Measurements from ENCODE around the gene SLC6A9. TPM values are rescaled to one million over a fixed set of nuclear protein-coding genes. Genes with fewer than 3 reads are reported as not detected.

SLC6A9 gene
- total and polyA plus RNA-seq, 2 donors from 2014 or later: 2.0 to 12.6 TPM

- TF ChIP-seq, protein P1, sequence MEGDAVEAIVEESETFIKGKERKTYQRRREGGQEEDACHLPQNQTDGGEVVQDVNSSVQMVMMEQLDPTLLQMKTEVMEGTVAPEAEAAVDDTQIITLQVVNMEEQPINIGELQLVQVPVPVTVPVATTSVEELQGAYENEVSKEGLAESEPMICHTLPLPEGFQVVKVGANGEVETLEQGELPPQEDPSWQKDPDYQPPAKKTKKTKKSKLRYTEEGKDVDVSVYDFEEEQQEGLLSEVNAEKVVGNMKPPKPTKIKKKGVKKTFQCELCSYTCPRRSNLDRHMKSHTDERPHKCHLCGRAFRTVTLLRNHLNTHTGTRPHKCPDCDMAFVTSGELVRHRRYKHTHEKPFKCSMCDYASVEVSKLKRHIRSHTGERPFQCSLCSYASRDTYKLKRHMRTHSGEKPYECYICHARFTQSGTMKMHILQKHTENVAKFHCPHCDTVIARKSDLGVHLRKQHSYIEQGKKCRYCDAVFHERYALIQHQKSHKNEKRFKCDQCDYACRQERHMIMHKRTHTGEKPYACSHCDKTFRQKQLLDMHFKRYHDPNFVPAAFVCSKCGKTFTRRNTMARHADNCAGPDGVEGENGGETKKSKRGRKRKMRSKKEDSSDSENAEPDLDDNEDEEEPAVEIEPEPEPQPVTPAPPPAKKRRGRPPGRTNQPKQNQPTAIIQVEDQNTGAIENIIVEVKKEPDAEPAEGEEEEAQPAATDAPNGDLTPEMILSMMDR (IDR thresholded peaks at IDR 0.05; ENCODE audit: borderline replicate concordance, extremely low read depth, insufficient read depth): no peak
- intact Hi-C loops (cut with DNase I): no loop called here
- Histone ChIP-seq H3K4me3 (ENCODE audit: low read length in 3 of 3) (no peak overlapping the region), H3K27ac (ENCODE audit: low read depth in 2 of 2, low read length in 2 of 2) (no peak overlapping the region), H3K9ac (ENCODE audit: low read length in 3 of 3) (no peak overlapping the region), H3K36me3 (ENCODE audit: control insufficient read depth in 2 of 3, insufficient read depth in 3 of 3, low read length in 3 of 3) (peaks cover 4 to 66% (median 40%) of the 10 kb centered on the region in 3 donors), H3K27me3 (ENCODE audit: control insufficient read depth, insufficient read depth, low read length) (no peaks in the 10 kb centered on the region), H3K9me3 (ENCODE audit: control insufficient read depth in 2 of 3, insufficient read depth in 1 of 3, low read length in 3 of 3) (no peaks in the 10 kb centered on the region), H3K4me1 (ENCODE audit: control insufficient read depth in 2 of 3, insufficient read depth in 2 of 3, low read depth in 1 of 3, low read length in 3 of 3) (no peaks in the 10 kb centered on the region)
- FAIRE-seq (no peak), DNase-seq (no peak)
These were observed 68.3 kb downstream of the SLC6A9 start for GRCh38 chr1:43963006-43963405.

DNA sequence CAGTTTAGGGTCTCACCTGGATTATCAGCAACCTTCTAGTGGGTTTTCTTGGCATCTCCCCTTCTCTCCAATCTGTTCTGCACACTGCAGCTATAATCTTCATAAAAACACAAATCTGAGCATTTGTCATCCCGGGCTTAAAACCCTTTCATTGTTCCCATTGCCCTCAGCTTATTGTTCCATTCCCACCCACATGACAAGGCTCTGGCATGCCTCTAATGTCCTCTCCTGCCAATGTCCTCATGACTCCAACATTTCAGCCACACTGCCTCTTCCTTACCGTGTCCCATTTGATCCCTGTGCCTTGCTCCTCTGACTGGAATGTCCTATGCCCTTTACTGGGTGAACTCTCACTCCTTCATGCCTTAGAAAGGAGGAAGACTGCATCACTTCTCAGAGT is 68.9 kb downstream of the SLC6A9 start:
- no peaks in the 10 kb centered on the region for H3K27me3 ChIP-seq (ENCODE audit: control insufficient read depth, insufficient read depth, low read length)
- intact Hi-C loops (cut with DNase I): no loop called here
- DNase-seq (no peak), FAIRE-seq (no peak)
- no peak overlapping the region for H3K9ac ChIP-seq (ENCODE audit: low read length in 3 of 3)
- H3K9me3 ChIP-seq (ENCODE audit: control insufficient read depth in 2 of 3, insufficient read depth in 1 of 3, low read length in 3 of 3): no peaks in the 10 kb centered on the region
- H3K4me1 ChIP-seq (ENCODE audit: control insufficient read depth in 2 of 3, insufficient read depth in 2 of 3, low read depth in 1 of 3, low read length in 3 of 3): no peaks in the 10 kb centered on the region
- no peak overlapping the region for H3K27ac ChIP-seq (ENCODE audit: low read depth in 2 of 2, low read length in 2 of 2)
- TF ChIP-seq, protein P1 (IDR thresholded peaks at IDR 0.05; ENCODE audit: borderline replicate concordance, extremely low read depth, insufficient read depth): no peak
- H3K36me3 ChIP-seq (ENCODE audit: control insufficient read depth in 2 of 3, insufficient read depth in 3 of 3, low read length in 3 of 3): peaks cover 5 to 73% (median 47%) of the 10 kb centered on the region in 3 donors
- H3K4me3 ChIP-seq (ENCODE audit: low read length in 3 of 3): no peak overlapping the region

DNA sequence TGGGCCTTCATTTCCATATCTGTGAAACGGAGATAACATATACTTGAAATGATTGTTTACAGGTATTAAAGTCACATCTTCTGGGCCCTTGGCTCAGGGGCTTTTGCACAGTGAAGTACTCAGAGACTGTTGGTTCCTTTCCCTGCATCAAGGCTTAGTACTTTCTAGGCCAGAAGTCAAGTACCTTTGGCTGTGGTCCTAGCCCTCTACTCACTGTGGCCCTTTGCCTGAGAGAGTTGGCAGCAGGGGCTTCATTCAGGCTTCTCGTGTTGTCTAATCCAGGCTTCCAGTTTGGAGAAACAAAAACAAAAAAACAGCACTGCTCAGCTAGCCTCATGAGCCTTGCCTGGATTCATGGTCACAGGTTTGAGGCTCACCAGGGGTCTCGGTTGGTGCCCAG is 69.6 kb downstream of the SLC6A9 start:
- H3K27me3 ChIP-seq (ENCODE audit: control insufficient read depth, insufficient read depth, low read length): no peaks in the 10 kb centered on the region
- TF ChIP-seq, protein P1 (IDR thresholded peaks at IDR 0.05; ENCODE audit: borderline replicate concordance, extremely low read depth, insufficient read depth): no peak
- DNase-seq (no peak), FAIRE-seq (no peak)
- H3K4me3 ChIP-seq (ENCODE audit: low read length in 3 of 3): no peak overlapping the region
- intact Hi-C loops (cut with DNase I): no loop called here
- H3K27ac ChIP-seq (ENCODE audit: low read depth in 2 of 2, low read length in 2 of 2): no peak overlapping the region
- no peaks in the 10 kb centered on the region for H3K4me1 ChIP-seq (ENCODE audit: control insufficient read depth in 2 of 3, insufficient read depth in 2 of 3, low read depth in 1 of 3, low read length in 3 of 3)
- H3K36me3 ChIP-seq (ENCODE audit: control insufficient read depth in 2 of 3, insufficient read depth in 3 of 3, low read length in 3 of 3): peaks cover 5 to 75% (median 50%) of the 10 kb centered on the region in 3 donors
- H3K9me3 ChIP-seq (ENCODE audit: control insufficient read depth in 2 of 3, insufficient read depth in 1 of 3, low read length in 3 of 3): no peaks in the 10 kb centered on the region
- H3K9ac ChIP-seq (ENCODE audit: low read length in 3 of 3): no peak overlapping the region

GRCh38 chr1:43960798-43961197 is 70.5 kb downstream of the SLC6A9 start:
- TF ChIP-seq, protein P1 (IDR thresholded peaks at IDR 0.05; ENCODE audit: borderline replicate concordance, extremely low read depth, insufficient read depth): no peak
- Histone ChIP-seq H3K4me1 (ENCODE audit: control insufficient read depth in 2 of 3, insufficient read depth in 2 of 3, low read depth in 1 of 3, low read length in 3 of 3) (no peaks in the 10 kb centered on the region), H3K9ac (ENCODE audit: low read length in 3 of 3) (no peak overlapping the region), H3K27ac (ENCODE audit: low read depth in 2 of 2, low read length in 2 of 2) (no peak overlapping the region), H3K27me3 (ENCODE audit: control insufficient read depth, insufficient read depth, low read length) (no peaks in the 10 kb centered on the region), H3K36me3 (ENCODE audit: control insufficient read depth in 2 of 3, insufficient read depth in 3 of 3, low read length in 3 of 3) (peaks cover 5 to 74% (median 56%) of the 10 kb centered on the region in 3 donors), H3K4me3 (ENCODE audit: low read length in 3 of 3) (no peak overlapping the region), H3K9me3 (ENCODE audit: control insufficient read depth in 2 of 3, insufficient read depth in 1 of 3, low read length in 3 of 3) (no peaks in the 10 kb centered on the region)
- intact Hi-C loops (cut with DNase I): no loop called here
- FAIRE-seq (no peak), DNase-seq (no peak)

All from kidney (tissue), 14 donors.